GM12878 (cell line): ENCODE data around the gene IGF2BP1. TPM values are rescaled to one million over a fixed set of nuclear protein-coding genes. Genes with fewer than 3 reads are reported as not detected.

Experiments
- ATF7 ChIP-seq: fragments of 450-650 bp; IDR thresholded peaks from 2 replicates; pipeline ENCODE4 v1.6.1; 2016; ENCODE audit warnings: low read depth, mild to moderate bottlenecking
- CBX5 ChIP-seq: sonication (generic); IDR thresholded peaks from 2 replicates; pipeline ENCODE4 v1.6.1; 2016; ENCODE audit warnings: low read depth, moderate library complexity, mild to moderate bottlenecking, inconsistent platforms
- CEBPB ChIP-seq, 2 experiments: fragments of 150-350 bp in 1 of 2; IDR thresholded peaks; 2 replicates each; pipeline ENCODE4 v1.6.1; 2012 to 2014; ENCODE audit warnings: low read depth in 2 of 2, low read length in 2 of 2, borderline replicate concordance in 1 of 2, inconsistent platforms in 1 of 2
- CEBPZ ChIP-seq: fragments of 150-350 bp; IDR thresholded peaks from 2 replicates; pipeline ENCODE4 v1.6.1; 2016; ENCODE audit warnings: low read depth, low read length
- IKZF2 ChIP-seq, 2 experiments: fragments of 450-650 bp; IDR thresholded peaks; 2 replicates each; pipeline ENCODE4 v1.6.1; 2017; ENCODE audit warnings: mild to moderate bottlenecking in 2 of 2, moderate library complexity in 2 of 2
- MYC ChIP-seq: IDR thresholded peaks from 2 replicates; pipeline ENCODE4 v1.6.1; 2011; ENCODE audit warnings: mild to moderate bottlenecking, low read length, moderate library complexity, inconsistent platforms; ENCODE audit not compliant: insufficient read depth, insufficient replicate concordance, insufficient read length, severe bottlenecking
- NKRF ChIP-seq: fragments of 450-650 bp; conservative IDR thresholded peaks from 2 replicates; pipeline ENCODE4 v1.6.1; 2017; ENCODE audit warnings: mild to moderate bottlenecking, moderate library complexity
- POLR2A ChIP-seq: IDR thresholded peaks from 2 replicates; pipeline ENCODE4 v1.6.1; 2011; ENCODE audit warnings: low read depth, mild to moderate bottlenecking, low read length
- RELA ChIP-seq: fragments of 450-650 bp; IDR thresholded peaks from 2 replicates; pipeline ENCODE4 v1.8.0; 2014; ENCODE audit warnings: borderline replicate concordance; ENCODE audit not compliant: partially characterized antibody
- SIN3A ChIP-seq: IDR thresholded peaks from 2 replicates; pipeline ENCODE4 v1.6.1; 2012; ENCODE audit warnings: low read depth, low read length, improper control_type of control experiment
- SMAD5 ChIP-seq: IDR thresholded peaks from 2 replicates; pipeline ENCODE4 v1.6.1; 2016; ENCODE audit warnings: antibody characterized with exemption, low read depth
- SREBF2 ChIP-seq: IDR thresholded peaks from 2 replicates; pipeline ENCODE4 v1.6.1; 2012; ENCODE audit warnings: mild to moderate bottlenecking, low read length
- ZBTB40 ChIP-seq: fragments of 450-650 bp; IDR thresholded peaks from 2 replicates; pipeline ENCODE4 v1.6.1; 2016; ENCODE audit warnings: mild to moderate bottlenecking, moderate library complexity, borderline replicate concordance
- polyA plus RNA-seq, 11 experiments: library from polyadenylated mRNA; depleted of rRNA in 4 of 11; unstranded in 6 of 11; stranded (reverse) in 5 of 11; fragments of >200 nt; fragmentation: Nextera tagmentation in 4 of 11; fragmentation: Illumina TruSeq in 1 of 11; extraction: Ambion mirVana in 4 of 11; extraction: Trizol in 1 of 11; gene quantifications; 1 replicate in 1 of 11; 2 replicates in 10 of 11; pipeline versions ENCODE4 v1.2.1 to v1.2.3, GENCODE V29; 2011 to 2016; ENCODE audit warnings: inconsistent platforms in 2 of 11, missing spikeins in 2 of 11, low read depth in 1 of 11
- total RNA-seq, 4 experiments: library from RNA; depleted of rRNA in 3 of 4; stranded (reverse); fragments of >200 nt in 3 of 4; fragmentation: Illumina TruSeq in 1 of 4; extraction: Trizol in 1 of 4; gene quantifications; 2 replicates each; pipeline versions ENCODE4 v1.2.1 to v1.2.3, GENCODE V29; 2013 to 2021
- TF ChIP-seq, protein P1 (sequence below): IDR thresholded peaks from 2 replicates; pipeline ENCODE4 v1.6.1; 2012; ENCODE audit warnings: improper control_type of control experiment, low read depth, low read length; ENCODE audit not compliant: insufficient replicate concordance
- TF ChIP-seq, protein P2 (sequence below): IDR thresholded peaks from 2 replicates; pipeline ENCODE4 v1.6.1; 2011; ENCODE audit warnings: low read depth, mild to moderate bottlenecking, low read length, moderate library complexity, borderline replicate concordance; ENCODE audit errors: extremely low read depth

Gene IGF2BP1
- total and polyA plus RNA-seq, 10 of the 15 experiments (the other 5 are each of a cell fraction or from before 2014, with no cell fraction given), result 0.04 to 2.4 (median 0.13) TPM; not detected in 1

GRCh38 chr17:48952904-48953303 lies 44.3 kb upstream of the IGF2BP1 start (continued):
- TF ChIP-seq CEBPZ (no peak), SIN3A (no peak), CEBPB (IDR thresholded peaks at IDR 0.05; ENCODE audit: borderline replicate concordance in 1 of 2, low read depth in 2 of 2, low read length in 2 of 2) (no peak), CBX5 (no peak), MYC (no peak), SMAD5 (no peak), SREBF2 (peak; percentile 79), ATF7 (peak; percentile 55; the same call in 1 of the 2 replicates), IKZF2 (IDR thresholded peaks at IDR 0.05) (0 out of 4 replicates have a peak, but pooled peaks have one; percentile 23 to 55), RELA (no peak), NKRF (no peak), ZBTB40 (peak; percentile 36; the same call in 1 of the 2 replicates), POLR2A (no peak)
- TF ChIP-seq, protein P1, sequence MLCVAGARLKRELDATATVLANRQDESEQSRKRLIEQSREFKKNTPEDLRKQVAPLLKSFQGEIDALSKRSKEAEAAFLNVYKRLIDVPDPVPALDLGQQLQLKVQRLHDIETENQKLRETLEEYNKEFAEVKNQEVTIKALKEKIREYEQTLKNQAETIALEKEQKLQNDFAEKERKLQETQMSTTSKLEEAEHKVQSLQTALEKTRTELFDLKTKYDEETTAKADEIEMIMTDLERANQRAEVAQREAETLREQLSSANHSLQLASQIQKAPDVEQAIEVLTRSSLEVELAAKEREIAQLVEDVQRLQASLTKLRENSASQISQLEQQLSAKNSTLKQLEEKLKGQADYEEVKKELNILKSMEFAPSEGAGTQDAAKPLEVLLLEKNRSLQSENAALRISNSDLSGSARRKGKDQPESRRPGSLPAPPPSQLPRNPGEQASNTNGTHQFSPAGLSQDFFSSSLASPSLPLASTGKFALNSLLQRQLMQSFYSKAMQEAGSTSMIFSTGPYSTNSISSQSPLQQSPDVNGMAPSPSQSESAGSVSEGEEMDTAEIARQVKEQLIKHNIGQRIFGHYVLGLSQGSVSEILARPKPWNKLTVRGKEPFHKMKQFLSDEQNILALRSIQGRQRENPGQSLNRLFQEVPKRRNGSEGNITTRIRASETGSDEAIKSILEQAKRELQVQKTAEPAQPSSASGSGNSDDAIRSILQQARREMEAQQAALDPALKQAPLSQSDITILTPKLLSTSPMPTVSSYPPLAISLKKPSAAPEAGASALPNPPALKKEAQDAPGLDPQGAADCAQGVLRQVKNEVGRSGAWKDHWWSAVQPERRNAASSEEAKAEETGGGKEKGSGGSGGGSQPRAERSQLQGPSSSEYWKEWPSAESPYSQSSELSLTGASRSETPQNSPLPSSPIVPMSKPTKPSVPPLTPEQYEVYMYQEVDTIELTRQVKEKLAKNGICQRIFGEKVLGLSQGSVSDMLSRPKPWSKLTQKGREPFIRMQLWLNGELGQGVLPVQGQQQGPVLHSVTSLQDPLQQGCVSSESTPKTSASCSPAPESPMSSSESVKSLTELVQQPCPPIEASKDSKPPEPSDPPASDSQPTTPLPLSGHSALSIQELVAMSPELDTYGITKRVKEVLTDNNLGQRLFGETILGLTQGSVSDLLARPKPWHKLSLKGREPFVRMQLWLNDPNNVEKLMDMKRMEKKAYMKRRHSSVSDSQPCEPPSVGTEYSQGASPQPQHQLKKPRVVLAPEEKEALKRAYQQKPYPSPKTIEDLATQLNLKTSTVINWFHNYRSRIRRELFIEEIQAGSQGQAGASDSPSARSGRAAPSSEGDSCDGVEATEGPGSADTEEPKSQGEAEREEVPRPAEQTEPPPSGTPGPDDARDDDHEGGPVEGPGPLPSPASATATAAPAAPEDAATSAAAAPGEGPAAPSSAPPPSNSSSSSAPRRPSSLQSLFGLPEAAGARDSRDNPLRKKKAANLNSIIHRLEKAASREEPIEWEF, result no peak
- TF ChIP-seq, protein P2, sequence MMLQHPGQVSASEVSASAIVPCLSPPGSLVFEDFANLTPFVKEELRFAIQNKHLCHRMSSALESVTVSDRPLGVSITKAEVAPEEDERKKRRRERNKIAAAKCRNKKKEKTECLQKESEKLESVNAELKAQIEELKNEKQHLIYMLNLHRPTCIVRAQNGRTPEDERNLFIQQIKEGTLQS, result no peak
